CD4-positive, alpha-beta T cell treated with Interleukin-4 for 4 hours (primary cell): Measurements from ENCODE around the gene IL1R1.
"Not testable (repeated sequence)": the region's sequence is repeated elsewhere in the genome, so short reads cannot be mapped to it uniquely, and the experiment has no call there.

Experiments
- DNase-seq: peaks from one replicate; pipeline ENCODE4 v3.0.0-alpha.2; 2020

The IL1R1 gene

GRCh38 chr2:102112271-102112670 is 30.3 kb upstream of the IL1R1 start:
- no peak for DNase-seq

- DNase-seq, result no peak
Measured at GRCh38 chr2:102112692-102113665, 29.6 kb upstream of the IL1R1 start.

- no peak for DNase-seq
Measured at GRCh38 chr2:102114290-102114721, 28.2 kb upstream of the IL1R1 start.

- no peak for DNase-seq
Measured at GRCh38 chr2:102114851-102115497, 27.6 kb upstream of the IL1R1 start.

- no peak for DNase-seq
Measured at GRCh38 chr2:102116630-102117471, 25.7 kb upstream of the IL1R1 start.

GRCh38 chr2:102117472-102117858 is 25.1 kb upstream of the IL1R1 start:
- no peak for DNase-seq

- no peak for DNase-seq
Measured at GRCh38 chr2:102119255-102119654, 23.3 kb upstream of the IL1R1 start.

- DNase-seq, result no peak
Measured at GRCh38 chr2:102120261-102120660, 22.3 kb upstream of the IL1R1 start.

GRCh38 chr2:102120701-102121159 is 21.8 kb upstream of the IL1R1 start:
- DNase-seq, result no peak

GRCh38 chr2:102122115-102122514 is 20.4 kb upstream of the IL1R1 start:
- no peak for DNase-seq

- no peak for DNase-seq
Measured at GRCh38 chr2:102122909-102123308, 19.6 kb upstream of the IL1R1 start.

- DNase-seq, result not testable (repeated sequence)
Measured at GRCh38 chr2:102124421-102124820, 18.1 kb upstream of the IL1R1 start.

- DNase-seq, result no peak
Measured at GRCh38 chr2:102126169-102126568, 16.4 kb upstream of the IL1R1 start.

- no peak for DNase-seq
Measured at GRCh38 chr2:102126660-102127059, 15.9 kb upstream of the IL1R1 start.

GRCh38 chr2:102129082-102129481 is 13.5 kb upstream of the IL1R1 start:
- no peak for DNase-seq

GRCh38 chr2:102129951-102130646 is 12.4 kb upstream of the IL1R1 start:
- DNase-seq, result no peak

GRCh38 chr2:102130647-102130991 is 11.9 kb upstream of the IL1R1 start:
- DNase-seq, result no peak

GRCh38 chr2:102131564-102131963 is 11.0 kb upstream of the IL1R1 start:
- DNase-seq, result no peak

- no peak for DNase-seq
Measured at GRCh38 chr2:102137138-102137537, 5.4 kb upstream of the IL1R1 start.

- no peak for DNase-seq
Measured at GRCh38 chr2:102138331-102138730, 4.2 kb upstream of the IL1R1 start.

- no peak for DNase-seq
Measured at GRCh38 chr2:102139851-102140250, 2.7 kb upstream of the IL1R1 start.

- DNase-seq, result no peak
Measured at GRCh38 chr2:102140377-102140776, 2.2 kb upstream of the IL1R1 start.
